Ecto neural progenitor cell (in vitro differentiated cells): ENCODE data around the gene AP5B1.
A peak's percentile ranks its signal among the peaks of the same experiment; 100 is the strongest.

ENCODE experiments used
- DNase-seq: peaks from one replicate; pipeline ENCODE4 v3.0.0-alpha.2; 2018; ENCODE audit warnings: low spot score

AP5B1 gene

GRCh38 chr11:65780770-65781151, at the start of gene AP5B1:
TSS of gene AP5B1 (minus strand) at chr11:65780976. CDS start at chr11:65780591, 385 bp downstream.
- peak; percentile 76 for DNase-seq

GRCh38 chr11:65829459-65829858, 48.7 kb upstream of the AP5B1 start:
- no peak for DNase-seq

- no peak for DNase-seq
These were observed 46.4 kb upstream of the AP5B1 start for GRCh38 chr11:65826984-65827735.

GRCh38 chr11:65822776-65823528, 42.2 kb upstream of the AP5B1 start:
- no peak for DNase-seq

GRCh38 chr11:65821107-65821506, 40.3 kb upstream of the AP5B1 start:
- no peak for DNase-seq

- peak; percentile 95 for DNase-seq
These were observed 37.3 kb upstream of the AP5B1 start for GRCh38 chr11:65817835-65818680.

GRCh38 chr11:65817312-65817834, 36.6 kb upstream of the AP5B1 start:
- no peak for DNase-seq

- no peak for DNase-seq
These were observed 35.9 kb upstream of the AP5B1 start for GRCh38 chr11:65816696-65817095.

GRCh38 chr11:65814986-65815565, 34.3 kb upstream of the AP5B1 start:
- no peak for DNase-seq

GRCh38 chr11:65814131-65814985, 33.6 kb upstream of the AP5B1 start:
- DNase-seq: no peak

GRCh38 chr11:65811764-65812475, 31.1 kb upstream of the AP5B1 start:
- no peak for DNase-seq

- DNase-seq: no peak
These were observed 29.5 kb upstream of the AP5B1 start for GRCh38 chr11:65810046-65810868.

- DNase-seq: no peak
These were observed 28.7 kb upstream of the AP5B1 start for GRCh38 chr11:65809496-65809895.

- no peak for DNase-seq
These were observed 28.1 kb upstream of the AP5B1 start for GRCh38 chr11:65808744-65809341.

- no peak for DNase-seq
These were observed 26.2 kb upstream of the AP5B1 start for GRCh38 chr11:65806979-65807378.

- DNase-seq: no peak
These were observed 23.2 kb upstream of the AP5B1 start for GRCh38 chr11:65803797-65804492.

- DNase-seq: no peak
These were observed 22.1 kb upstream of the AP5B1 start for GRCh38 chr11:65802841-65803240.
